ENCODE data around the gene MIF4GD. TPM values are rescaled to one million over a fixed set of nuclear protein-coding genes. Genes with fewer than 3 reads are reported as not detected.
A peak's percentile ranks its signal among the peaks of the same experiment; 100 is the strongest.

The MIF4GD gene
- total RNA-seq, 1 donor from 2014 or later = 12.8 TPM

GRCh38 chr17:75219815-75220214, 51.2 kb downstream of the MIF4GD start:
- Mint-ChIP-seq H3K4me3 (ENCODE audit: unreplicated experiment) (no peak overlapping the region), H3K9me3 (ENCODE audit: unreplicated experiment) (no peaks in the 10 kb centered on the region), H3K27ac (ENCODE audit: unreplicated experiment) (peak overlapping the region; percentile 29), H3K36me3 (ENCODE audit: unreplicated experiment) (no peaks in the 10 kb centered on the region), H3K27me3 (ENCODE audit: unreplicated experiment) (peaks cover 1% of the 10 kb centered on the region), H3K4me1 (ENCODE audit: low read depth, unreplicated experiment) (peaks cover 3% of the 10 kb centered on the region)
- no peak for TF ChIP-seq CTCF (IDR thresholded peaks at IDR 0.05; ENCODE audit: partially characterized antibody, unreplicated experiment)
- no peak for DNase-seq

GRCh38 chr17:75218131-75218530, 52.9 kb downstream of the MIF4GD start:
- TF ChIP-seq CTCF (IDR thresholded peaks at IDR 0.05; ENCODE audit: partially characterized antibody, unreplicated experiment) = no peak
- Mint-ChIP-seq H3K9me3 (ENCODE audit: unreplicated experiment) (no peaks in the 10 kb centered on the region), H3K27ac (ENCODE audit: unreplicated experiment) (peak overlapping the region; percentile 24), H3K4me3 (ENCODE audit: unreplicated experiment) (no peak overlapping the region), H3K36me3 (ENCODE audit: unreplicated experiment) (no peaks in the 10 kb centered on the region), H3K27me3 (ENCODE audit: unreplicated experiment) (peaks cover 1% of the 10 kb centered on the region), H3K4me1 (ENCODE audit: low read depth, unreplicated experiment) (peaks cover 2% of the 10 kb centered on the region)
- peak; percentile 28 for DNase-seq

Other genes starting within 250 kb of the MIF4GD start
- gene ATP5PD, start 224.3 kb downstream of the MIF4GD start, total RNA-seq (ENCODE audit: unreplicated experiment) = 139 TPM
- gene KCTD2, start 224.0 kb downstream of the MIF4GD start, total RNA-seq (ENCODE audit: unreplicated experiment) = 23.4 TPM
- 1.1 TPM for gene SLC16A5, start 183.3 kb downstream of the MIF4GD start, total RNA-seq (ENCODE audit: unreplicated experiment)
- gene ARMC7, start 161.3 kb downstream of the MIF4GD start, total RNA-seq (ENCODE audit: unreplicated experiment) = 9.9 TPM
- gene NT5C, start 139.5 kb downstream of the MIF4GD start, total RNA-seq (ENCODE audit: unreplicated experiment) = 40.4 TPM
- 642 TPM for gene JPT1, start 116.7 kb downstream of the MIF4GD start, total RNA-seq (ENCODE audit: unreplicated experiment)
- 625 TPM for gene SUMO2, start 88.3 kb downstream of the MIF4GD start, total RNA-seq (ENCODE audit: unreplicated experiment)
- 58.9 TPM for gene NUP85, start 65.6 kb downstream of the MIF4GD start, total RNA-seq (ENCODE audit: unreplicated experiment)
- 65.0 TPM for gene GGA3, start 9.6 kb downstream of the MIF4GD start, total RNA-seq (ENCODE audit: unreplicated experiment)
- 48.8 TPM for gene MRPS7, start 9.4 kb downstream of the MIF4GD start, total RNA-seq (ENCODE audit: unreplicated experiment)
- 9.3 TPM for gene SLC25A19, start 18.2 kb upstream of the MIF4GD start, total RNA-seq (ENCODE audit: unreplicated experiment)
- 148 TPM for gene GRB2, start 134.4 kb upstream of the MIF4GD start, total RNA-seq (ENCODE audit: unreplicated experiment)
- 117 TPM for gene TMEM94, start 185.4 kb upstream of the MIF4GD start, total RNA-seq (ENCODE audit: unreplicated experiment)
- gene CASKIN2, start 244.3 kb upstream of the MIF4GD start, total RNA-seq (ENCODE audit: unreplicated experiment) = 22.1 TPM
- 26.6 TPM for gene TSEN54, start 245.3 kb upstream of the MIF4GD start, total RNA-seq (ENCODE audit: unreplicated experiment)

All from glutamatergic neuron (in vitro differentiated cells).